Body of pancreas (tissue), 4 donors: ENCODE data around the gene GSTP1.

Source experiments
- CTCF ChIP-seq, 7 experiments: fragments of 450-650 bp in 4 of 7; fragments of 200-600 bp in 3 of 7; sonication (generic) in 3 of 7; IDR thresholded peaks; one replicate each; pipeline ENCODE4 v1.5.1; 2016 to 2019; ENCODE audit warnings: antibody characterized with exemption in 7 of 7
- POLR2A ChIP-seq, 3 donors: fragments of 450-650 bp; IDR thresholded peaks; one replicate each; pipeline ENCODE4 v1.6.1; 2016; ENCODE audit warnings: antibody characterized with exemption in 3 of 3, mild to moderate bottlenecking in 2 of 3

DNA sequence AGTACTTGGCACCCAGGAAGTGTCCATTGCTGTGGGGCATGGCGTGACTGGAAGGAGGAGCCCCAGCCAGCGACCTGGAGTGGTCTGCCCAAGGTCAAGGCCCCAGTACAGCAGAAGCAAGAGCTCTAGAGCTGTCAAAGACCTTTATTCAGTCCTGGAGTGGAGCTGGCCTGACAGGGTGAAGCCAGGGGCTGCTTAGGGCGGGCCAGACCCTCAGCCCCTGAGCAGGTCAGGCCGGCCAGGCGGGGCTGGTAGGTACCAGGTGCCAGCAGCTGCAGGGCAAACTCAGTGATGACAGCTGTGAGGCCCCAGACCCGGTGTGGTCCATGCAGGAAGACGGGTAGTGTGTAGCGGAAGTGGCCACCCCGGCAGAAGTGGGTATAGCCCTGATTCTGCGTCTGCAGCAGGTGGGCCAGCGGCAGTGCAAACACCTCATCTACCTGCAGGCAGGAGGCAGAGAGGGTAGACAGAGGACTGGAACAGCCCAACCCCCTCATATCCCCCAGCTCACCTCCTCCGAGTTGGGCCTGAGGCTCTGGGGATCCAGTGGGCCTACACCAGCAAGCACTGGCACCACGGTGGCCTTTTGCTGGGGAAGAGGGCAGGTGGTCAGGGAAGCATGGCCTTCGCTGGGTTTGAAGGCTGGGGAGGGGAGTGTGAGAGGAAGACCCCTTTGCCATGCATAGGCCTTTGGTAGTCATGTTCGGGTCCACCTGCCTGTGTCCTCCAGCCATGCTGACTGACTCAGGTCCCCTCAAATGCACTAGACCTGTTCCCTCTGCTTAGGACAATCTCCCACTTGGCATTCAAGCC lies 44.4 kb downstream of the GSTP1 start:
- TF ChIP-seq POLR2A (IDR thresholded peaks at IDR 0.05) (no peak), CTCF (IDR thresholded peaks at IDR 0.05) (no peak)
